Measurements from ENCODE around the gene CDK3. TPM values are rescaled to one million over a fixed set of nuclear protein-coding genes. Genes with fewer than 3 reads are reported as not detected.

CDK3 gene
- polyA plus RNA-seq, 2 of the 4 experiments (the other 2 are of a cell fraction) = 5.1 to 5.5 TPM

GRCh38 chr17:75975757-75976174 is 24.9 kb upstream of the CDK3 start:
- WGBS (ENCODE audit: missing lambda C conversion rate) = 67% methylated on average over 5 of the region's 5 CpGs
- Histone ChIP-seq H3K4me2 (peak overlapping the region; percentile 50), H3K4me1 (peaks cover 31% of the 10 kb centered on the region), H3K4me3 (no peak overlapping the region), H3K9me3 (no peaks in the 10 kb centered on the region), H3K27ac (peak overlapping the region in 1 of 2 experiments; percentile 0; a peak in 1 of 6 replicates)
- POLR2A ChIA-PET = no interaction called here
- CTCF ChIA-PET = interaction anchor here (0.6 to 2.5 kb wide), 2 partner anchors 24 to 29 kb away, joined by 3 to 8 read pairs; no protein-coding TSS in a partner anchor
- no peak for DNase-seq (ENCODE audit: low read depth in 1 of 2, low spot score in 1 of 2)
- no peak for TF ChIP-seq NR3C1 (IDR thresholded peaks at IDR 0.05)
- no peak for TF ChIP-seq MAZ (IDR thresholded peaks at IDR 0.05; ENCODE audit: borderline replicate concordance, low read depth, low read length)
- TF ChIP-seq, protein P1, sequence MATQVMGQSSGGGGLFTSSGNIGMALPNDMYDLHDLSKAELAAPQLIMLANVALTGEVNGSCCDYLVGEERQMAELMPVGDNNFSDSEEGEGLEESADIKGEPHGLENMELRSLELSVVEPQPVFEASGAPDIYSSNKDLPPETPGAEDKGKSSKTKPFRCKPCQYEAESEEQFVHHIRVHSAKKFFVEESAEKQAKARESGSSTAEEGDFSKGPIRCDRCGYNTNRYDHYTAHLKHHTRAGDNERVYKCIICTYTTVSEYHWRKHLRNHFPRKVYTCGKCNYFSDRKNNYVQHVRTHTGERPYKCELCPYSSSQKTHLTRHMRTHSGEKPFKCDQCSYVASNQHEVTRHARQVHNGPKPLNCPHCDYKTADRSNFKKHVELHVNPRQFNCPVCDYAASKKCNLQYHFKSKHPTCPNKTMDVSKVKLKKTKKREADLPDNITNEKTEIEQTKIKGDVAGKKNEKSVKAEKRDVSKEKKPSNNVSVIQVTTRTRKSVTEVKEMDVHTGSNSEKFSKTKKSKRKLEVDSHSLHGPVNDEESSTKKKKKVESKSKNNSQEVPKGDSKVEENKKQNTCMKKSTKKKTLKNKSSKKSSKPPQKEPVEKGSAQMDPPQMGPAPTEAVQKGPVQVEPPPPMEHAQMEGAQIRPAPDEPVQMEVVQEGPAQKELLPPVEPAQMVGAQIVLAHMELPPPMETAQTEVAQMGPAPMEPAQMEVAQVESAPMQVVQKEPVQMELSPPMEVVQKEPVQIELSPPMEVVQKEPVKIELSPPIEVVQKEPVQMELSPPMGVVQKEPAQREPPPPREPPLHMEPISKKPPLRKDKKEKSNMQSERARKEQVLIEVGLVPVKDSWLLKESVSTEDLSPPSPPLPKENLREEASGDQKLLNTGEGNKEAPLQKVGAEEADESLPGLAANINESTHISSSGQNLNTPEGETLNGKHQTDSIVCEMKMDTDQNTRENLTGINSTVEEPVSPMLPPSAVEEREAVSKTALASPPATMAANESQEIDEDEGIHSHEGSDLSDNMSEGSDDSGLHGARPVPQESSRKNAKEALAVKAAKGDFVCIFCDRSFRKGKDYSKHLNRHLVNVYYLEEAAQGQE (IDR thresholded peaks at IDR 0.05) = no peak
- no peak for TF ChIP-seq BHLHE40 (IDR thresholded peaks at IDR 0.05; ENCODE audit: low read depth, low read length)
- no peak for TF ChIP-seq SREBF2 (IDR thresholded peaks at IDR 0.05)
- TF ChIP-seq, protein P2, sequence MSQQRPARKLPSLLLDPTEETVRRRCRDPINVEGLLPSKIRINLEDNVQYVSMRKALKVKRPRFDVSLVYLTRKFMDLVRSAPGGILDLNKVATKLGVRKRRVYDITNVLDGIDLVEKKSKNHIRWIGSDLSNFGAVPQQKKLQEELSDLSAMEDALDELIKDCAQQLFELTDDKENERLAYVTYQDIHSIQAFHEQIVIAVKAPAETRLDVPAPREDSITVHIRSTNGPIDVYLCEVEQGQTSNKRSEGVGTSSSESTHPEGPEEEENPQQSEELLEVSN (IDR thresholded peaks at IDR 0.05; ENCODE audit: borderline replicate concordance, low read depth) = no peak
- TF ChIP-seq, protein P3, sequence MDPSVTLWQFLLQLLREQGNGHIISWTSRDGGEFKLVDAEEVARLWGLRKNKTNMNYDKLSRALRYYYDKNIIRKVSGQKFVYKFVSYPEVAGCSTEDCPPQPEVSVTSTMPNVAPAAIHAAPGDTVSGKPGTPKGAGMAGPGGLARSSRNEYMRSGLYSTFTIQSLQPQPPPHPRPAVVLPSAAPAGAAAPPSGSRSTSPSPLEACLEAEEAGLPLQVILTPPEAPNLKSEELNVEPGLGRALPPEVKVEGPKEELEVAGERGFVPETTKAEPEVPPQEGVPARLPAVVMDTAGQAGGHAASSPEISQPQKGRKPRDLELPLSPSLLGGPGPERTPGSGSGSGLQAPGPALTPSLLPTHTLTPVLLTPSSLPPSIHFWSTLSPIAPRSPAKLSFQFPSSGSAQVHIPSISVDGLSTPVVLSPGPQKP (IDR thresholded peaks at IDR 0.05; ENCODE audit: low read depth, low read length) = no peak
- TF ChIP-seq RCOR1 (IDR thresholded peaks at IDR 0.05; ENCODE audit: low read depth, low read length) = no peak
- TF ChIP-seq NPAS2 (CRISPR knock-in tag; IDR thresholded peaks at IDR 0.05; ENCODE audit: borderline replicate concordance) = no peak
- no peak for FAIRE-seq
- ATAC-seq = no peak

DNA sequence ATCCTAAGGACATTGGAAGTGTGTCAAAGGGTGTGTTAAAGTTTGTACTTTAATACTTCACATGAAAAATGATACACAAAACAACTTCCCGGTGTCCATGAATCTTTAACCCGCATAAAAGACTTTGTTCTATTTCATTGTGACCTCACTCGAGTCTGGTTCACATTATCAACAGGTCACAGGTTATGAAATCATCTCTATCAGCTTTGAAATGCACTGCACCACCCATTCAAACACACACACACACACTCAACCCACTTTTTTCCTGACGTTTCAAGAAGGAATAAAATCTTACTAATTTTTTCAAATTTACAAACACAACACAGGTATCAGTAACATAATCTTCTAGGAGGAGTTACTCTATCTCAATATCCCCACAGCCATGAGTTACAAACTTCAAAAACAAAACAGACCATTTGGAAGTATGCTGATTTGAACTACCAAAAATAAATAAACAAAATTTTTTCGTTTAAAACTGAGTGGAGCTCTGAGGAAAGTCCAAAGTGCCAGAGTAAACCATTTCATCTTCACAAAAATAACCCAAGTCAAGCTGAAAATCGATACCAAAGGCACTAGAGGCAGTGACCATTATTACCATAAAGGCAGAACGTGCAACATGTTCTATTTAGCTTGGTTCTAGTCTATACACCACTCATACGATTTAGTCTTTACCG is 24.3 kb upstream of the CDK3 start:
- peak in 1 of 2 experiments; percentile 24 for DNase-seq (ENCODE audit: low read depth in 1 of 2, low spot score in 1 of 2)
- Histone ChIP-seq H3K4me1 (peaks cover 31% of the 10 kb centered on the region), H3K27ac (peak overlapping the region in 1 of 2 experiments; percentile 0; a peak in 1 of 6 replicates), H3K9me3 (no peaks in the 10 kb centered on the region), H3K4me3 (no peak overlapping the region), H3K4me2 (peak overlapping the region; percentile 50)
- WGBS (ENCODE audit: missing lambda C conversion rate) = 34% methylated on average over 9 of the region's 9 CpGs
- POLR2A ChIA-PET = no interaction called here
- no peak for FAIRE-seq
- ATAC-seq = no peak
- CTCF ChIA-PET = interaction anchor here (0.6 to 2.5 kb wide), 5 partner anchors 8 to 303 kb away, joined by 3 to 8 read pairs (median 4); partner anchors contain the start of genes CDK3 and MRPL38
- TF ChIP-seq POLR2A (IDR thresholded peaks at IDR 0.05; ENCODE audit: low read length) = no peak
- no peak for TF ChIP-seq SREBF2 (IDR thresholded peaks at IDR 0.05)
- TF ChIP-seq ESRRA (IDR thresholded peaks at IDR 0.05; ENCODE audit: borderline replicate concordance, low read length) = no peak
- TF ChIP-seq SMC3 (IDR thresholded peaks at IDR 0.05) = no peak
- no peak for TF ChIP-seq TP53 (CRISPR knock-in tag; IDR thresholded peaks at IDR 0.05)
- TF ChIP-seq TFCP2L1 (CRISPR knock-in tag; IDR thresholded peaks at IDR 0.05) = no peak
- TF ChIP-seq ZNF302 (CRISPR knock-in tag; IDR thresholded peaks at IDR 0.05) = no peak
- no peak for TF ChIP-seq NPAS2 (CRISPR knock-in tag; IDR thresholded peaks at IDR 0.05; ENCODE audit: borderline replicate concordance)
- no peak; a peak in 1 of 4 replicates for TF ChIP-seq CEBPB (IDR thresholded peaks at IDR 0.05)
- no peak for TF ChIP-seq ZC3H11A (IDR thresholded peaks at IDR 0.05)
- TF ChIP-seq, protein P4, sequence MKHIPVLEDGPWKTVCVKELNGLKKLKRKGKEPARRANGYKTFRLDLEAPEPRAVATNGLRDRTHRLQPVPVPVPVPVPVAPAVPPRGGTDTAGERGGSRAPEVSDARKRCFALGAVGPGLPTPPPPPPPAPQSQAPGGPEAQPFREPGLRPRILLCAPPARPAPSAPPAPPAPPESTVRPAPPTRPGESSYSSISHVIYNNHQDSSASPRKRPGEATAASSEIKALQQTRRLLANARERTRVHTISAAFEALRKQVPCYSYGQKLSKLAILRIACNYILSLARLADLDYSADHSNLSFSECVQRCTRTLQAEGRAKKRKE (CRISPR knock-in tag; IDR thresholded peaks at IDR 0.05; ENCODE audit: low read depth) = no peak
- TF ChIP-seq, protein P3 (IDR thresholded peaks at IDR 0.05; ENCODE audit: low read depth, low read length) = no peak
- TF ChIP-seq RNF2 (IDR thresholded peaks at IDR 0.05; ENCODE audit: borderline replicate concordance, low read depth) = no peak

All from A549 (cell line).